GM12801 (cell line): ENCODE data around the gene A3GALT2.

Experiments used
- TF ChIP-seq, protein P1 (sequence below): IDR thresholded peaks from one replicate; pipeline ENCODE4 v1.5.1; 2011; ENCODE audit warnings: control low read depth; ENCODE audit not compliant: insufficient read length; ENCODE audit errors: extremely low read depth

The A3GALT2 gene

GRCh38 chr1:33330906-33331305, 10.0 kb upstream of the A3GALT2 start:
- TF ChIP-seq, protein P1, sequence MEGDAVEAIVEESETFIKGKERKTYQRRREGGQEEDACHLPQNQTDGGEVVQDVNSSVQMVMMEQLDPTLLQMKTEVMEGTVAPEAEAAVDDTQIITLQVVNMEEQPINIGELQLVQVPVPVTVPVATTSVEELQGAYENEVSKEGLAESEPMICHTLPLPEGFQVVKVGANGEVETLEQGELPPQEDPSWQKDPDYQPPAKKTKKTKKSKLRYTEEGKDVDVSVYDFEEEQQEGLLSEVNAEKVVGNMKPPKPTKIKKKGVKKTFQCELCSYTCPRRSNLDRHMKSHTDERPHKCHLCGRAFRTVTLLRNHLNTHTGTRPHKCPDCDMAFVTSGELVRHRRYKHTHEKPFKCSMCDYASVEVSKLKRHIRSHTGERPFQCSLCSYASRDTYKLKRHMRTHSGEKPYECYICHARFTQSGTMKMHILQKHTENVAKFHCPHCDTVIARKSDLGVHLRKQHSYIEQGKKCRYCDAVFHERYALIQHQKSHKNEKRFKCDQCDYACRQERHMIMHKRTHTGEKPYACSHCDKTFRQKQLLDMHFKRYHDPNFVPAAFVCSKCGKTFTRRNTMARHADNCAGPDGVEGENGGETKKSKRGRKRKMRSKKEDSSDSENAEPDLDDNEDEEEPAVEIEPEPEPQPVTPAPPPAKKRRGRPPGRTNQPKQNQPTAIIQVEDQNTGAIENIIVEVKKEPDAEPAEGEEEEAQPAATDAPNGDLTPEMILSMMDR = no peak

DNA sequence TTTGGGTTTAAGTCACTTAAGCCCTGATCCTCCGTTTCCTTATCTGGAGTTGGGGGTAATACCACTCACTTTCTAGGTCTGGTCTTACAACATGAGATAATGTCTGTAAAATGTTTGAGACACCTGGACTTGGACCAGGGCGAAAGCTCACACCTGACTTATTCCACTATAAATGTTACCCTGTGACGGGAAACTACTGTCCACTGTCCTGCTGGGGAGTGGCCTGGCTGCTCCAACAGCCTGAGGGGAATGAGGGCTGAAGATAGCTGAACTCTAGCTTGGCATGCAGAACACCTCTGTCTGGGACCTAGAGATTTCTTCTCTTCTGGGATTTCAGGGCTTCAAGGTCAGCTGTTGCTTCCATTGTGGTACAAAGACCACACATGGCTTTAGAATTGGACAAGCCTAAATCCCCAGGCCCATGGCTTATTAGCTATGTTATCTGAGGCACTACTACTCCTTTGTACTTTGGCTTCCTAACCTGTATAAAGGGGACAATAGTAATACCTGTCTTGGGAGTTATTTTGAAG, 9.5 kb upstream of the A3GALT2 start:
- TF ChIP-seq, protein P1 = no peak

DNA sequence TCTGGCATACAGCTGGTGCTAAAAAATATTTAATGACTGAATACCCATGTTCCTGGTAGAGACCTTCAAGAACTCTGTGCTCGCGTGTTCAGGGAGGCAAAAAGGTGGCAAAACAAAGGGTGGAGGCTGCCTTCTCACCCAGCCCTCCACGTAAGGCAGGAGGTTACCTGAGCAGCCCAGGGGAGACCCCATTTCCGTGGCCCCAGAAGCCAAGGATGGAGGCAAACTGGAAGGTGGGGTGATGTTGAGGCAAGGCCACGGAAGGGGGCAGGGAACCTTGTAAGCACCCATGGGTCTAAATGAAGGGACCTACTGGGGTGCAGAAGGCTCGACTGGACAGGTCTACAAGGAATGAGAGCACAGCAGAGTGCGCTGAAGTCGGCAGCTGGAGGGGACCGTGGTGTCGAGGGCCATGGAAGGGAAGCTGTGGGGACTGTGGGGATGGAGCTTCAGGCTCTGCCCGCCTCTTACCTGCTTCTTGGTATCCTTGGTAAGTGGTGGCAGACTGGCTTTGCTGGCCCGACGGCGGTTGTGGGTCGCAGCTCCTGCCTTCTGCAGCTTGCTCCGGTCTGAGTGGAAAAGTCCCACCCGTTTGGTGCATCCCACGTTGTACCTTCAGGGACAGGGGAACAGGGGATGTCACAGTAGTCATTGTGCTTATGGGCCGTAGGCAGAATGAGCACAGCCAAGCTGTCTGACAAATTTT, 8.9 kb upstream of the A3GALT2 start:
- TF ChIP-seq, protein P1 = no peak

DNA sequence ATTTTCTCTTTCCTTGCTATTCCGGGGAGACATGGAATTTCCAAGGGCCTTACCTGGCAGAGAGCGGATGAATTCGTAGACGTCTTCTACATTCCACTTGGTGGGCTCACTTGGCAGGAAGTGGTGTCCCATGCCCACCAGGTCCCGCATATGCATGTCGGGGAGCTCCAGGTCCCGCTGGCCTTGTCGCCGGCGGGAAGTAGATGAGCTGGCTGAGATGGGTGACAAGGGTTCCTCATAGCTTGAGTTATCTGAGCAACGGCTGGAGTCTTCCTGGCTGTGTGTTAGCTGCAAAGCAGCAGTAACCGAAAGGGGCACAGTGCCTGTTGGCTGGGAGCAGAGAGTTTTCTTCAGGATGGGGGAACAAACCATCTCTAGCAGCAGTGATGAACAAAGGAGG, 7.9 kb upstream of the A3GALT2 start:
- TF ChIP-seq, protein P1 = no peak

DNA sequence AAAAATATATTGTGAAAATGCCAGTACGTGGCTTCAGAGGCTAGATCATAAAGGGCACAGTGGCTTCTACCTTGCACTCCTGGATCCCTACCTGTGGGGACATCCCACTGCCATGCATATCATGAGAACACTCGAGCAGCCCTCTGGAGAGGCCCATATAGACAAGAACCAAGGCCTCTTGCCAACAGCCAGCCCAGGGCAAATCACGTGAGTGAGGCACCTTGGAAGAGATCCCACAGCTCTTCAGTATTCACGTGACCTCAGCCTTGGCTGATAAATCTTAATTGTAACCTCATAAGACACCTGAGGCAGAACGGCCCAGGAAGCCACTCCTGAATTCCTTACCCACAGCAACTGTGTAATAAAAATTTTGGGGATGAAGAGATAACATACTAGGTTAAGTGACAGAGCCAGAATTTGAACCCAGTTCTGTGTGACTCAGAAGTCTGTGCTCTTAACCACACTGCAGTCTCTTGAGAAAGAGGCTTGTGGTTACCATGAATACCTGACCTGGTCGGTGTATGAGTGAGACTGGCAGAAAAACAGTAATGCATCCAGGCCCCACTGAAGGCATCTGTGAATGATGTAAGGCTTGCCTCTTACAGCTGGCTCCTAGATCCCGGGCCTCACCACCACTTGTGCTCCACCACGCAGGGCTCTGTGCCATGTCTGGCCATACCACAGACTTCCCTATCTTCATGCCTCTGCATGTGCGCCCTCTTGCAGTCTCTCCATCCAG, 6.9 kb upstream of the A3GALT2 start:
- TF ChIP-seq, protein P1 = no peak

DNA sequence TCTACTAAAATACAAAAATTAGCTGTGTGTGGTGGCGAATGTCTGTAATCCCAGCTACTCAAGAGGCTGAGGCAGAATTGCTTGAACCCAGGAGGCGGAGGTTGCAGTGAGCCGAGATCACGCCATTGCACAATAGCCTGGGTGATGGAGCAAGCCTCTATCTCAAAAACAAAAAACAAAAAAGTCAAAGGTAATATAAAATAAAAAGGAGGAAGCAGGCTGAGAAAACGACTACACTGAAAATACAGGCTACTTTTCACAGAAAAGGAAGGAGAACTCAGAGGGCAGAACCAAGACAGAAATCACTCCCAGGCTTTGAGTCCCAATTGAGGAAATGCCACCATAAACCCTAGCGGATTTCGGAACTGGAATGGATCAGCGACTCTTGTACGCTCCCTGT, 5.9 kb upstream of the A3GALT2 start:
- TF ChIP-seq, protein P1 = no peak

GRCh38 chr1:33324677-33325575, 4.0 kb upstream of the A3GALT2 start:
- TF ChIP-seq, protein P1 = no peak
